CD4-positive, alpha-beta T cell (primary cell): ENCODE data around the gene LTBP2. TPM values are rescaled to one million over a fixed set of nuclear protein-coding genes. Genes with fewer than 3 reads are reported as not detected.
A peak's percentile ranks its signal among the peaks of the same experiment; 100 is the strongest.

Experiments used
- ATAC-seq: fragments of 200-7000 bp; cut with Tn5 transposase; one replicate; pipeline ENCODE4 v1.10.0; 2022; ENCODE audit warnings: mild to moderate bottlenecking; ENCODE audit not compliant: poor library complexity
- CTCF ChIA-PET: fragments of 350-600 bp; sonication (Branson Sonifier 250); formaldehyde crosslinking; loops from one replicate; lab custom pipeline; 2021; ENCODE audit warnings: antibody characterized with exemption, inconsistent platforms; lab: Charles Lee
- POLR2A ChIA-PET: fragments of 350-600 bp; sonication (Branson Sonifier 250); formaldehyde crosslinking; loops from one replicate; lab custom pipeline; 2021; ENCODE audit warnings: antibody characterized with exemption, inconsistent platforms; lab: Charles Lee
- DNase-seq, 14 experiments: peaks; one replicate each; pipeline ENCODE4 v3.0.0-alpha.2; 2013 to 2020; ENCODE audit warnings: mixed read lengths in 2 of 14
- H3K27ac ChIP-seq, 2 donors: one replicate each; pipeline versions ENCODE4 v1.5.1 to v1.7.0; 2013; ENCODE audit warnings: low read length in 2 of 2, low read depth in 1 of 2, mild to moderate bottlenecking in 1 of 2
- H3K27me3 ChIP-seq, 2 experiments: 1 replicate in 1 of 2; 2 replicates in 1 of 2; pipeline versions ENCODE4 v1.6.1 to v1.7.0; 2013; ENCODE audit warnings: low read length in 2 of 2, control low read depth in 1 of 2, mild to moderate bottlenecking in 1 of 2, moderate library complexity in 1 of 2; ENCODE audit not compliant: insufficient read depth in 2 of 2, control insufficient read depth in 1 of 2
- H3K36me3 ChIP-seq: one replicate; pipeline ENCODE4 v1.6.1; 2013; ENCODE audit warnings: low read length, control low read depth; ENCODE audit not compliant: insufficient read depth
- H3K4me1 ChIP-seq: one replicate; pipeline ENCODE4 v1.6.1; 2013; ENCODE audit warnings: low read length, control low read depth; ENCODE audit not compliant: insufficient read depth
- H3K4me3 ChIP-seq: one replicate; pipeline ENCODE4 v1.5.1; 2013; ENCODE audit warnings: mild to moderate bottlenecking, low read length, moderate library complexity
- H3K9me3 ChIP-seq, 2 experiments: 1 replicate in 1 of 2; 2 replicates in 1 of 2; pipeline versions ENCODE4 v1.6.1 to v1.7.0; 2013; ENCODE audit warnings: low read length in 2 of 2, mild to moderate bottlenecking in 2 of 2, control low read depth in 1 of 2, moderate library complexity in 1 of 2; ENCODE audit not compliant: control insufficient read depth in 1 of 2, insufficient read depth in 1 of 2
- H3K27ac Mint-ChIP-seq: one replicate; pipeline ENCODE4 v1.8.0; 2020; ENCODE audit warnings: mixed read lengths
- H3K27me3 Mint-ChIP-seq: one replicate; pipeline ENCODE4 v1.8.0; 2021; ENCODE audit warnings: mixed read lengths
- H3K36me3 Mint-ChIP-seq: one replicate; pipeline ENCODE4 v1.8.0; 2021; ENCODE audit warnings: low read depth, mixed read lengths
- H3K4me1 Mint-ChIP-seq: one replicate; pipeline ENCODE4 v1.8.0; 2021; ENCODE audit warnings: low read depth, mixed read lengths
- H3K4me3 Mint-ChIP-seq: one replicate; pipeline ENCODE4 v1.8.0; 2020; ENCODE audit warnings: mild to moderate bottlenecking, mixed read lengths
- H3K9me3 Mint-ChIP-seq: one replicate; pipeline ENCODE4 v1.8.0; 2020; ENCODE audit warnings: mixed read lengths
- intact Hi-C, 2 experiments: fragments of 100-400 bp; cut with DNase I in 1 of 2; cut with micrococcal nuclease in 1 of 2; formaldehyde crosslinking; loops; one replicate each; pipeline versions ENCODE4 v1.15.1 to v1.9.0; 2023 to 2025; cut with DNase I, micrococcal nuclease
- total RNA-seq, 174 experiments: library from RNA in 2 of 174; stranded (reverse) in 2 of 174; gene quantifications; one replicate each; pipeline ENCODE4 v1.2.3 and lab custom pipeline; 2021 to 2026
- TF ChIP-seq, protein P1 (sequence below): fragments of 200-600 bp; IDR thresholded peaks from one replicate; pipeline ENCODE4 v1.8.0; 2022; ENCODE audit warnings: antibody characterized with exemption, mild to moderate bottlenecking

The LTBP2 gene
- total RNA-seq, 2 experiments from 2014 or later: 0.45 to 0.47 TPM

- Mint-ChIP-seq H3K4me1 (peaks cover 7% of the 10 kb centered on the region), H3K27me3 (peaks cover 7% of the 10 kb centered on the region), H3K9me3 (no peaks in the 10 kb centered on the region), H3K36me3 (no peaks in the 10 kb centered on the region), H3K27ac (no peak overlapping the region), H3K4me3 (no peak overlapping the region)
- no peak for ATAC-seq
- POLR2A ChIA-PET: no interaction called here
- Histone ChIP-seq H3K9me3 (no peaks in the 10 kb centered on the region), H3K4me3 (no peak overlapping the region), H3K4me1 (peaks cover 9% of the 10 kb centered on the region), H3K27me3 (peaks cover 0 to 2% of the 10 kb centered on the region in 2 experiments), H3K27ac (no peak overlapping the region), H3K36me3 (no peaks in the 10 kb centered on the region)
- DNase-seq: no peak
- intact Hi-C loops: no loop called here
- TF ChIP-seq, protein P1, sequence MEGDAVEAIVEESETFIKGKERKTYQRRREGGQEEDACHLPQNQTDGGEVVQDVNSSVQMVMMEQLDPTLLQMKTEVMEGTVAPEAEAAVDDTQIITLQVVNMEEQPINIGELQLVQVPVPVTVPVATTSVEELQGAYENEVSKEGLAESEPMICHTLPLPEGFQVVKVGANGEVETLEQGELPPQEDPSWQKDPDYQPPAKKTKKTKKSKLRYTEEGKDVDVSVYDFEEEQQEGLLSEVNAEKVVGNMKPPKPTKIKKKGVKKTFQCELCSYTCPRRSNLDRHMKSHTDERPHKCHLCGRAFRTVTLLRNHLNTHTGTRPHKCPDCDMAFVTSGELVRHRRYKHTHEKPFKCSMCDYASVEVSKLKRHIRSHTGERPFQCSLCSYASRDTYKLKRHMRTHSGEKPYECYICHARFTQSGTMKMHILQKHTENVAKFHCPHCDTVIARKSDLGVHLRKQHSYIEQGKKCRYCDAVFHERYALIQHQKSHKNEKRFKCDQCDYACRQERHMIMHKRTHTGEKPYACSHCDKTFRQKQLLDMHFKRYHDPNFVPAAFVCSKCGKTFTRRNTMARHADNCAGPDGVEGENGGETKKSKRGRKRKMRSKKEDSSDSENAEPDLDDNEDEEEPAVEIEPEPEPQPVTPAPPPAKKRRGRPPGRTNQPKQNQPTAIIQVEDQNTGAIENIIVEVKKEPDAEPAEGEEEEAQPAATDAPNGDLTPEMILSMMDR: no peak
- CTCF ChIA-PET: interaction anchor here (0.5 kb wide), 1 partner anchor 43 kb away, joined by 4 read pairs; no protein-coding TSS in a partner anchor
These were observed 31.8 kb downstream of the LTBP2 start for GRCh38 chr14:74580275-74580672.

- intact Hi-C loops: no loop called here
These were observed 32.4 kb downstream of the LTBP2 start for GRCh38 chr14:74579447-74580274.

DNA sequence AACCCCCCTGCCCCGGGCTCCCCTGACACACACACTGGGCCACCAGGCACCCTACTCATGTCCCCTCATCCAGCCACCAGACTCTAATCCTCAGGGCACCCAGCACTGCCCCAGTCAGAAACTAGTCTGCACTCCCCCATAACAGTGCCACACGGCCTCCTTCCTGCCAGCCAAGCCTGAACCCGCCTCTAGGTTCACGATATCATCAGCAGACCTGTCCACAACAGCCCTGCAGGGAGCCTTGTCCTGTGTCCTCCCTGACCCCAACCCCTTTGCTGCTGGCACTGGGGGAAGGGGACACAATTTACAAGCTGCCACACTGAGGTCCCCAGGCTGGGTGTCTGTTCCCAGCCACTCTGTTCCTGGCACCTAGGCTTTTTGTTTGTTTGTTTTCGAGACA is 33.6 kb downstream of the LTBP2 start:
- Histone ChIP-seq H3K36me3 (no peaks in the 10 kb centered on the region), H3K9me3 (no peaks in the 10 kb centered on the region), H3K27ac (no peak overlapping the region), H3K27me3 (peaks cover 0 to 2% of the 10 kb centered on the region in 2 experiments), H3K4me1 (peaks cover 26% of the 10 kb centered on the region), H3K4me3 (no peak overlapping the region)
- no peak overlapping the region for H3K4me3 Mint-ChIP-seq
- no peaks in the 10 kb centered on the region for H3K27me3 Mint-ChIP-seq
- no peaks in the 10 kb centered on the region for H3K9me3 Mint-ChIP-seq
- ChIA-PET CTCF (no interaction called here), POLR2A (no interaction called here)
- H3K4me1 Mint-ChIP-seq: peaks cover 21% of the 10 kb centered on the region
- TF ChIP-seq, protein P1: no peak
- intact Hi-C loops: no loop called here
- H3K27ac Mint-ChIP-seq: no peak overlapping the region
- DNase-seq (no peak), ATAC-seq (no peak)
- H3K36me3 Mint-ChIP-seq: no peaks in the 10 kb centered on the region

More at GRCh38 chr14:74579447-74580274, 32.4 kb downstream of the LTBP2 start:
- ChIA-PET POLR2A (no interaction called here), CTCF (interaction anchor here (0.5 kb wide), 1 partner anchor 44 kb away, joined by 4 read pairs; no protein-coding TSS in a partner anchor)
- Mint-ChIP-seq H3K36me3 (no peaks in the 10 kb centered on the region), H3K4me1 (peaks cover 9% of the 10 kb centered on the region), H3K27me3 (peaks cover 1% of the 10 kb centered on the region), H3K9me3 (no peaks in the 10 kb centered on the region), H3K27ac (no peak overlapping the region), H3K4me3 (no peak overlapping the region)
- DNase-seq: peak in 2 of 14 experiments; percentile 9 to 28
- H3K4me1 ChIP-seq: peaks cover 14% of the 10 kb centered on the region
- H3K9me3 ChIP-seq: no peaks in the 10 kb centered on the region
- H3K27me3 ChIP-seq: peaks cover 0 to 2% of the 10 kb centered on the region in 2 experiments
- no peak overlapping the region for H3K27ac ChIP-seq
- H3K4me3 ChIP-seq: no peak overlapping the region
- peak; percentile 41 for ATAC-seq
- H3K36me3 ChIP-seq: no peaks in the 10 kb centered on the region
- TF ChIP-seq, protein P1: no peak
